Kidney epithelial cell (primary cell): Measurements from ENCODE around the gene KLHL29. TPM values are rescaled to one million over a fixed set of nuclear protein-coding genes. Genes with fewer than 3 reads are reported as not detected.

ENCODE experiments used
- DNase-seq: peaks from one replicate; pipeline ENCODE4 v3.0.0-alpha.2; 2010; ENCODE audit warnings: low read depth
- H3K27me3 ChIP-seq: 2 replicates; pipeline ENCODE4 v1.6.0; 2011; ENCODE audit warnings: low read length; ENCODE audit not compliant: control insufficient read depth, insufficient read depth
- H3K36me3 ChIP-seq: 2 replicates; pipeline ENCODE4 v1.5.1; 2011; ENCODE audit warnings: low read length; ENCODE audit not compliant: control insufficient read depth, insufficient read depth
- H3K4me3 ChIP-seq: 2 replicates; pipeline ENCODE4 v1.5.1; 2011; ENCODE audit warnings: low read depth, mild to moderate bottlenecking, control low read depth, low read length
- total RNA-seq: library from RNA; depleted of rRNA; stranded (reverse); fragments of >200 nt; gene quantifications from 2 replicates; pipeline ENCODE4 v1.2.3, GENCODE V29; 2015
- TF ChIP-seq, protein P1 (sequence below): IDR thresholded peaks from 2 replicates; pipeline ENCODE4 v1.5.1; 2011; ENCODE audit warnings: mild to moderate bottlenecking, moderate library complexity, low read length, control low read depth, inconsistent platforms; ENCODE audit not compliant: insufficient read depth, poor library complexity, severe bottlenecking

Gene KLHL29
- total RNA-seq, 1 donor from 2014 or later, result 12.4 TPM

DNA sequence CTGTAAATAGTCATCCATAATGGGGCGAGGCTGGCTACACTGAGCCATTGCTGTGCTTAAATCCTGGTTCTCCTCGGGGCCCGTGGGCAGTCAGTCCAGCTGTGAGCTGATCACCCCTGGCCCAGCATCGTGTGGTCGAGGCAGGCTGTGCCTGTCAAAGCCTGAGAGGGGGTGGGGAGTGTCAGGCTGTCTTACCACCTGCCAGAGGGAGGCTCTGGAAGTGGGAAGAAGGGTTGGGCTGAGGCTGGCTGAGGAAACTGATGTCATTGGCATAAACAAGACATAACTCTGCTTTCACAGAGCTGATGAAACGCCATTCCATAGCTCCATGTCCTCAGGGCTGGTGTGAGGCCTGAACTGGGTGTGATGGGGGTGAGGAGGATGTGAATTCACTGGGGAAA lies 49.7 kb downstream of the KLHL29 start:
- Histone ChIP-seq H3K4me3 (no peak overlapping the region), H3K27me3 (no peaks in the 10 kb centered on the region), H3K36me3 (no peaks in the 10 kb centered on the region)
- no peak for DNase-seq
- TF ChIP-seq, protein P1, sequence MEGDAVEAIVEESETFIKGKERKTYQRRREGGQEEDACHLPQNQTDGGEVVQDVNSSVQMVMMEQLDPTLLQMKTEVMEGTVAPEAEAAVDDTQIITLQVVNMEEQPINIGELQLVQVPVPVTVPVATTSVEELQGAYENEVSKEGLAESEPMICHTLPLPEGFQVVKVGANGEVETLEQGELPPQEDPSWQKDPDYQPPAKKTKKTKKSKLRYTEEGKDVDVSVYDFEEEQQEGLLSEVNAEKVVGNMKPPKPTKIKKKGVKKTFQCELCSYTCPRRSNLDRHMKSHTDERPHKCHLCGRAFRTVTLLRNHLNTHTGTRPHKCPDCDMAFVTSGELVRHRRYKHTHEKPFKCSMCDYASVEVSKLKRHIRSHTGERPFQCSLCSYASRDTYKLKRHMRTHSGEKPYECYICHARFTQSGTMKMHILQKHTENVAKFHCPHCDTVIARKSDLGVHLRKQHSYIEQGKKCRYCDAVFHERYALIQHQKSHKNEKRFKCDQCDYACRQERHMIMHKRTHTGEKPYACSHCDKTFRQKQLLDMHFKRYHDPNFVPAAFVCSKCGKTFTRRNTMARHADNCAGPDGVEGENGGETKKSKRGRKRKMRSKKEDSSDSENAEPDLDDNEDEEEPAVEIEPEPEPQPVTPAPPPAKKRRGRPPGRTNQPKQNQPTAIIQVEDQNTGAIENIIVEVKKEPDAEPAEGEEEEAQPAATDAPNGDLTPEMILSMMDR, result no peak

DNA sequence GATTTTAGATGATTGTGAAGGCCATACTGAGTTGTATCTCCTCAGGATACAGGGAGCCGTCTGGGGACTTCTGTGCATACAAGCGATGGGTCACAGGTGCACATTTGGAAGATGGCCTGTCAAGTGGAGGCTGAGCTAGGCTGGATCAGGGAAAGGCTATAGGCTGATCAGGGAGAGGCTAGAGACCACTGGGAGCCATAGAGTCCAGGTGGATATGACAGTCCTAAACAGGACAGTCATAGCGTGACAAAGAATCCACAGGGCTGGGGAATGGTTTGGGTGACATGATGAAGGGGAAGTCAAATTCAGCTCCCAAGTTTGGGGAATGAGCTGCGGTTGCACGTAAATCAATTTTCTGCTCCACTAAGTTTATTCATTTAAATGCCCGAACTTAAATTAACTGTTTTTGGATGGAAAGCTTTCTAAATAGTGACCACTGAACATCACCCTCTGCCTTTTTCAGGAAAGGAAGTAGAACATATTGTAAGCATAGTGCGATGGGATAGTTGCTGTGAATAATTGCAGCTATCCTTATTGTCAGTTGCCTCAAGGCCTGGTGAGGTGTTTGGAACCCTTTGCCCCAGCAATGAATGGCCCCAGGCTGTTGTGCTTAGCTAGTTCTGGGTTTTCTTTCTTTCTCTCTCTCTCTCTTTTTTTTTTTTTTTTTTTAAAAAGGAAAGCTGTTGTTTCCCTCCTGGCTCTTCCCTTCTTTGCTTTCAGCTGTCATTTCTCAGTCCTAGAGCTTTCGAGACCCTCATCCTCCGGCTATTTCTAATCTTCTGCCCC lies 50.5 kb downstream of the KLHL29 start:
- H3K27me3 ChIP-seq, result no peaks in the 10 kb centered on the region
- no peaks in the 10 kb centered on the region for H3K36me3 ChIP-seq
- TF ChIP-seq, protein P1, result no peak
- DNase-seq, result no peak
- H3K4me3 ChIP-seq, result no peak overlapping the region

DNA sequence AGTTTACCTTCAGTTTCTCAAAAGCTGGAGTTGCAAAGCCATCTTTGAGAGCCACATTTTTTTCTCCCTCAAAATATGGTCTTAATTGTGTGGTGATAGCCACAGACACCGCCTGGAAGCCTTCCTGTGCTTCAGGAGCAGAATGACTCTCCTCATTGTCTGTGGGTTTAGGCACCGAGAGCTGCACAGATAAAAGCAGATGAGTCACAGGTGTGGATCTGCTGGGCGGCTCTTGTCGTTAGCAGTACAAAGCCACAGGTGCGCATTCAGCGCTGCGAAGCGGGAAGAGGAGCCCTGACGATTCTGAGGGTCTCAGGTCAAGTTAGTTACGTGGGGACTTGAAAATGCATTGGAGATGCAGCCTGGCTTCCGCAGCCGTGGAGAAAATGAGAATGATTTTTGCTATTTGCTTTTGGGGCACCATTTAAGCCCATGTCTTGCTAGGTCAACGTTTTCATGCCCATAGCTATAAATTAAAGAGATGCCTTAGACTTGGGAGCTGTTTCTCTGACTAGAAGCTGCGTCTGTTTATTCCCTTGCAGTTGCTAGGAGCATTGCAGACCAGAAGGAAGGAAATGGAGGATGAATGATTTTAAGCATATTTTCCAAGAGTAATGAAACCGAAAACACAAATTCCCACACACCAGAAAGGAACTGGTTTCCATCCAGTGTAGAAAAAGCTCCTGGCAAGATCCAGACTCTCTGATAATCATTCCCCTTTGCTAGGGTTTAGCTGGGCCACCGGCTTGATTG lies 51.5 kb downstream of the KLHL29 start:
- TF ChIP-seq, protein P1, result no peak
- Histone ChIP-seq H3K36me3 (no peaks in the 10 kb centered on the region), H3K4me3 (no peak overlapping the region), H3K27me3 (no peaks in the 10 kb centered on the region)
- no peak for DNase-seq

DNA sequence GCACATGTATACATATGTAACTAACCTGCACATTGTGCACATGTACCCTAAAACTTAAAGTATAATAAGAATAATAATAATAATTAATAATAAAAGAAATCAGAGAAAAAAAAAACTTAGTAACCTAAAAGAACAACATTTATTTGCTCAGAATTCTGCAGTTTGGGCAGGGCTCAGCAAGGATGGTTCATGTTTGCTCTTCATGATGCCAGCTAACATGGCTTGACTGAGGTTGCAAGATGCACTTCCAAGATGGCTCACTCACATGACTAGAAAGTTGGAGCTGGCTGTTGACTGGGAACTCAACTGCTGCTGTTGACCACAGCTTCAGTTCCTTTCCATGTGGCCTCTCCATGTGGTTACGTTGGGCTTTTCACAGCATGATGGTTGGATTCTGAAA lies 56.4 kb downstream of the KLHL29 start:
- no peaks in the 10 kb centered on the region for H3K27me3 ChIP-seq
- no peak overlapping the region for H3K4me3 ChIP-seq
- no peaks in the 10 kb centered on the region for H3K36me3 ChIP-seq
- TF ChIP-seq, protein P1, result no peak
- DNase-seq, result no peak

DNA sequence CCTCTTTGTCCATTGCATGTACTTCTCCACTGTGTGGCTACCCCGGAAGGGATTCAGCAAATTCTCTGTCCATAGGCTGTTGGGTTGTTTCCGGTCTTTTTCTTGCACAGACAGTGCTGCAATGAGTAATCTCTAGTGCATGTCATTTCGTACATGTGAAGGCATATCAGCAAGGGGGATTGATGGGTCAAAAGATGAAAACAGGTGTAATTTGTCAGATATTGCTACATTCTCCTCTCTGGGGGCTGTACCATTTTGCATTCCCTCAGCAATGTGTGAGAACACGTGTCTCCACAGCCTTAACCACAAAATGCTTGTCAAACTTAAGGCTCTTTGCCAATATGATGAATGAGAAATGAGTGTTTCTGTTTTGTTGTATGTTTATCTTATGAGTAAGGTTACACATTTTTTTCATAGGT lies 60.5 kb downstream of the KLHL29 start:
- TF ChIP-seq, protein P1, result no peak
- no peak for DNase-seq
- H3K4me3 ChIP-seq, result no peak overlapping the region
- no peaks in the 10 kb centered on the region for H3K36me3 ChIP-seq
- H3K27me3 ChIP-seq, result no peaks in the 10 kb centered on the region
